B cell (primary cell): ENCODE data around the gene ESRRA.

Experiments
- EZH2 ChIP-seq: IDR thresholded peaks from 2 replicates; pipeline ENCODE4 v1.6.1; 2012; ENCODE audit warnings: borderline replicate concordance, low read depth, mild to moderate bottlenecking, moderate library complexity, low read length; ENCODE audit not compliant: insufficient read depth, poor library complexity, severe bottlenecking
- TF ChIP-seq, protein P1 (sequence below): fragments of 200-600 bp; IDR thresholded peaks from one replicate; pipeline ENCODE4 v1.8.0; 2022; ENCODE audit warnings: antibody characterized with exemption, mild to moderate bottlenecking

DNA sequence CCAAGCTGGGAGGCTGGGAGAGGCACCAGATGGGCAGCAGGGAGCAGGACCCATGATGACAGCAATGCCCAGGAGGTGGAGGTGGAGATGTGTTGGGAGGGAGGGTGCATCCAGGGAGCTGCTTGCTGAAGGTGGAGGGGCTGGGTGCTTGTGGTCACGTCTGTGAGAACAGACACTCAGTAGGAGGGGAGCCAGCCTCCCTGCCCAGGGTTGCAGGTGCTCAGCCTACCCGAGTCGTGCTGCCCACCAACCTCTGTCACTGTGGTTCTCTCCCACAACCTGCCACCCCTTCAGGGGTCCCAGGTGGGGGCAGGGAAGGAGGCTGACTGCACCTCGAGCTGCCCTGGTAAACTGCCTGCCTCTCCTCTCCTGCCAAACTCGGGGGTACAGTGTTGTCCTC is 18.0 kb downstream of the ESRRA start:
- TF ChIP-seq, protein P1, sequence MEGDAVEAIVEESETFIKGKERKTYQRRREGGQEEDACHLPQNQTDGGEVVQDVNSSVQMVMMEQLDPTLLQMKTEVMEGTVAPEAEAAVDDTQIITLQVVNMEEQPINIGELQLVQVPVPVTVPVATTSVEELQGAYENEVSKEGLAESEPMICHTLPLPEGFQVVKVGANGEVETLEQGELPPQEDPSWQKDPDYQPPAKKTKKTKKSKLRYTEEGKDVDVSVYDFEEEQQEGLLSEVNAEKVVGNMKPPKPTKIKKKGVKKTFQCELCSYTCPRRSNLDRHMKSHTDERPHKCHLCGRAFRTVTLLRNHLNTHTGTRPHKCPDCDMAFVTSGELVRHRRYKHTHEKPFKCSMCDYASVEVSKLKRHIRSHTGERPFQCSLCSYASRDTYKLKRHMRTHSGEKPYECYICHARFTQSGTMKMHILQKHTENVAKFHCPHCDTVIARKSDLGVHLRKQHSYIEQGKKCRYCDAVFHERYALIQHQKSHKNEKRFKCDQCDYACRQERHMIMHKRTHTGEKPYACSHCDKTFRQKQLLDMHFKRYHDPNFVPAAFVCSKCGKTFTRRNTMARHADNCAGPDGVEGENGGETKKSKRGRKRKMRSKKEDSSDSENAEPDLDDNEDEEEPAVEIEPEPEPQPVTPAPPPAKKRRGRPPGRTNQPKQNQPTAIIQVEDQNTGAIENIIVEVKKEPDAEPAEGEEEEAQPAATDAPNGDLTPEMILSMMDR: no peak
- no peak for TF ChIP-seq EZH2
